Sigmoid colon (tissue), 4 donors: ENCODE results near the gene KIF5C.

Experiments used
- POLR2A ChIP-seq, 2 donors: fragments of 450-650 bp; IDR thresholded peaks; one replicate each; pipeline ENCODE4 v1.6.1; 2016; ENCODE audit warnings: antibody characterized with exemption in 2 of 2, mild to moderate bottlenecking in 2 of 2, moderate library complexity in 2 of 2
- POLR2AphosphoS5 ChIP-seq, 4 donors: sonication (generic); formaldehyde crosslinking; IDR thresholded peaks; one replicate each; pipeline ENCODE4 v1.6.1; 2017; ENCODE audit warnings: antibody characterized with exemption in 4 of 4
- TF ChIP-seq, protein P1 (sequence below), 4 experiments: fragments of 450-650 bp in 3 of 4; fragments of 200-600 bp in 1 of 4; IDR thresholded peaks; one replicate each; pipeline ENCODE4 v1.5.1; 2016 to 2019; ENCODE audit warnings: antibody characterized with exemption in 4 of 4, mild to moderate bottlenecking in 3 of 4, moderate library complexity in 2 of 4

DNA sequence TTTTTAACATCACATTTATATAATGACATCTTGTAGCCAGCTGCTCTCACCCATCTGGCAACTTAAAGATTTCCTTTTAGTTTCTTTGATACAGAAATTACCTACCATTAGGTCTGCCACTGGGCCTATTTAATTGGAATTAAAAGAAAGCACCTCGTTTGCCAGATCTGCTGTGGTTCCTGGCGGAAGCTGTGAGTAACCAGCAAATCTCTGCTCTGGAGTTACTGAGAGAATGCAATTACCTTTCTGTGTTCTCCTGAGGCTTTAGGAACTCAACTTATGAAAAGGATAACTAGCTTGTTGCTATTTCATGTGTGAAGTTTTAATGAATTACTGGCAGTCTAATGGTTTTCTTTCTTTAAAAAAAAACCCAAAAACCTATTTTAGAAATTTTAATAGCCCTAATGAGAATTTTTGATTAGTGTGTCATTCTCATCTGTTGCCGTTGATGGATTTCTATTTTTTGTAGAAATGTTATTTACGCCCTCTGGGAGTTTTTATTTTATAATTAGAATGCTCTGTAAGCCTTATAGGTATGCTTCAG is 93.8 kb downstream of the KIF5C start:
- TF ChIP-seq, protein P1, sequence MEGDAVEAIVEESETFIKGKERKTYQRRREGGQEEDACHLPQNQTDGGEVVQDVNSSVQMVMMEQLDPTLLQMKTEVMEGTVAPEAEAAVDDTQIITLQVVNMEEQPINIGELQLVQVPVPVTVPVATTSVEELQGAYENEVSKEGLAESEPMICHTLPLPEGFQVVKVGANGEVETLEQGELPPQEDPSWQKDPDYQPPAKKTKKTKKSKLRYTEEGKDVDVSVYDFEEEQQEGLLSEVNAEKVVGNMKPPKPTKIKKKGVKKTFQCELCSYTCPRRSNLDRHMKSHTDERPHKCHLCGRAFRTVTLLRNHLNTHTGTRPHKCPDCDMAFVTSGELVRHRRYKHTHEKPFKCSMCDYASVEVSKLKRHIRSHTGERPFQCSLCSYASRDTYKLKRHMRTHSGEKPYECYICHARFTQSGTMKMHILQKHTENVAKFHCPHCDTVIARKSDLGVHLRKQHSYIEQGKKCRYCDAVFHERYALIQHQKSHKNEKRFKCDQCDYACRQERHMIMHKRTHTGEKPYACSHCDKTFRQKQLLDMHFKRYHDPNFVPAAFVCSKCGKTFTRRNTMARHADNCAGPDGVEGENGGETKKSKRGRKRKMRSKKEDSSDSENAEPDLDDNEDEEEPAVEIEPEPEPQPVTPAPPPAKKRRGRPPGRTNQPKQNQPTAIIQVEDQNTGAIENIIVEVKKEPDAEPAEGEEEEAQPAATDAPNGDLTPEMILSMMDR (IDR thresholded peaks at IDR 0.05) = no peak
- TF ChIP-seq POLR2A (IDR thresholded peaks at IDR 0.05) (no peak), POLR2AphosphoS5 (IDR thresholded peaks at IDR 0.05) (no peak)
